ENCODE data around the gene NMNAT2.
A peak's percentile ranks its signal among the peaks of the same experiment; 100 is the strongest.

The NMNAT2 gene

DNA sequence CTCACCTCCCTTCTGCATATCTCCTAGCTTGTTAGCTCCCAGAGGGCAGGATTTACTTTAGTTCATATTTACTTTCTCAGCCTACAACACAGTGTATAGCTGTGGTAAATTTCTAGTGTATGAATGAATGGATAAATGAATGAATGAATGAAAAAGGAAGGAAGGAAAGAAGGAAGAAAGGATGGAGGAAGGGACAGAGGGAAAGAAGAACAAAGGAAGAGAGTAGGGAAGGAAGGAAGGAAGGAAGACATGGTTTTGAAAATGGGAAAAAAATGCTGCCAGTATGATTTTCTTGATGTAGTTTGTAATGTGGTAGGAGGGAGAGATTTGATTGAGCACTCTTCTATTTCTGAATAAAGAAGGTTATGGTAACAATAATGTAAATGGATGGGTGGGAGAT is 185.1 kb downstream of the NMNAT2 start:
- DNase-seq, result no peak

DNA sequence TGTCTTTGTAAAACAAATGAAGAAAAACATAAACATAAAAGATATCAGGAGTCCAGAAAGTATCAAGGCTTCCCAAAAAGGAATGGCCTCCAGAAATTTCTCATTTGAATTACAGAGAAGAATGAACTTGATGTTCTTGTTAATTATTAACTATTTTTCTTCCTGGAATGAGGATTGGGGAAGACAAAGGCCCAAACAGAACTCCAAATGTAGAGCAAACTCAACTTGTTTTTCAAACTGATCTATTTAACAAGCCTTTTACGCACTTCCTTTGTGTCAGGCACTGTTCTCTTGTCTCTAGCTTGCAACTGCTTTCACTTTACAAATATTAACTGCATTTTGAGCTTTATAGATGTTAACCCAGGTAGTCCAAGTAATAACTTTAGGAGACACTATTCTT is 186.6 kb downstream of the NMNAT2 start:
- no peak for DNase-seq

DNA sequence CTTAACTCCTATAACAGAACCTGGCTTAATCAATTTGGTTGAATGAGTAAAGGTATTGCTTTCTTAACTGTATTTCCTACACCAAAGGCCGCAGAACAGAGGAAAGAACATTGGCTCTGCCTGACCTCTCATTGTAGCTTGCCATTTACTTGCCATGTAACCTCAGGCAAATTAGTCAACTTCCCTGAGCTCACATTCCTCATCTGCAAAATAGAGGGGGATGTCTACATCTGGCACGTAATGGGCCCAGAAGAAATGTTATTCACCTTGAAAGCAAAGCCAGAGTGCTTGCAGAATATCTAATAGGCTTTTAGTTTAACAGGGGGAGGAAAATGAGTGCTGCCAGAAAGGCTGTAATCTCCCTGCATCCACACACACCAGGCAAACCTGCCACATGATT is 187.8 kb downstream of the NMNAT2 start:
- no peak for DNase-seq

DNA sequence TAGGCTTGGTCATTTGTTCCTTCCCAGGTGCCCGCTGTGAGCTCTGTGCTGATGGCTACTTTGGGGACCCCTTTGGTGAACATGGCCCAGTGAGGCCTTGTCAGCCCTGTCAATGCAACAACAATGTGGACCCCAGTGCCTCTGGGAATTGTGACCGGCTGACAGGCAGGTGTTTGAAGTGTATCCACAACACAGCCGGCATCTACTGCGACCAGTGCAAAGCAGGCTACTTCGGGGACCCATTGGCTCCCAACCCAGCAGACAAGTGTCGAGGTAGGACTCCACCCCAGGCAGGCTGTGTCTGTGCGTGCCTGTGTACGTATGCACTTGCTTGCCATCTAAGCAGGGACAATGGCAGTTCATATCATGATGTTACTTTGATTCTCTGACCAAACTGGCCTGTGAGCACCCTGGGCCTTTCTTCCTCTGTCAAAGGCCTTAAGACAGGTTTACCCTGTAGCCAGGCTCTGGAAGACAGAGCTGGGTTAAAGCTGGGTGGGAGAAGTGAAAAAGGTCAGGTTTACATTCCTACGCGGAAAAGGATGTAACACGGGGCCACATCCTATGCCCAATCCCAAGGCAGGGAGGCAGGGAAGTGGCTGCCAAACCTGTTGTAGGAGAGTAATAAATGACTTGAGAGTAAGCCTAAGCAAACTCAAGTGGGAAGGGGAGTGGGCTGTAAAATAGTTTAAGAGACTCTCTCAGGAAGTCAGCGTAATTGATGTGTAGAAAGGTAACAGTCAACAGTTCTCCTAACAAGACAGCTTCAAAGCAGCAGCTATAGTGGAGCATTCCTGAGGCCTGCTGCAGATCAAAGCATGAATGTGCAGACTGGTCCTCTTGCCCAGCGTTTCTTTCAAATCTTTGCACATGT is 189.6 kb downstream of the NMNAT2 start:
- no peak for DNase-seq

DNA sequence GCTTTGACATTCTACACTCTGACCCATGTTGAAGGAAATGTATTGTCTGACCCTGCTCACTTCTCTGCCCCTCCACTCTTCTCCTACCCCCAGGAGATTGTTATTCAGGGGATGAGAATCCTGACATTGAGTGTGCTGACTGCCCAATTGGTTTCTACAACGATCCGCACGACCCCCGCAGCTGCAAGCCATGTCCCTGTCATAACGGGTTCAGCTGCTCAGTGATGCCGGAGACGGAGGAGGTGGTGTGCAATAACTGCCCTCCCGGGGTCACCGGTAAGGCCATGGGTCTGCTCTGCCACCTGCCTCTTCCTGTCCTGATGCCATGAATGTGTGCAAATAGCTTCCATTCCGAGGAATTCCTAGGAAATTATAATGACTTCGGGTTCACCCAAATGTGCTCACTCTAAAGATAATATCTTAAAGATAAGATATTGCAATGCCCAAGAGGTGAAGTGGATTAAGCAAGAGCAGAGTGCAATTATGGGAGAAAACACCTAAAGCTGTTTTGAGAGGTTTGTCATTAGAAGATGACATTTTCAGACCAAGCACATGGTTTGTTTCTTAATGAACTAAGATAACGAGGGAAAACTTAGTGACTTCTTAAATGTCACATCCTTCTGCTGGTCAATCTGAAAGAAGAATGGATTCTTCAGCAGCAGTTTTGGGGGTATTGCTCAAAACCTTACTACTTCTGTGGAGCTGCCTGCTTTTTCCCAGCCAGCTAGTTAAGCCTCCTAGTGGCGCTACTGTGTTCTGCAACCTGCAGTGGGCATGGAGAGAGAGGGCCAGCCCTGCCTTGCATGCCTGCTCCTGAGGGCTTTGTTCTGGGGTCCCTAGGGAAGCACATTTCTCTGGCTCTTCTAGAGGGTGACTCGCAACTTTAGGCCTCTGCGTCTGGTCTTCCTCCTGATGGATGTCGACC is 190.5 kb downstream of the NMNAT2 start:
- DNase-seq, result peak; percentile 6

DNA sequence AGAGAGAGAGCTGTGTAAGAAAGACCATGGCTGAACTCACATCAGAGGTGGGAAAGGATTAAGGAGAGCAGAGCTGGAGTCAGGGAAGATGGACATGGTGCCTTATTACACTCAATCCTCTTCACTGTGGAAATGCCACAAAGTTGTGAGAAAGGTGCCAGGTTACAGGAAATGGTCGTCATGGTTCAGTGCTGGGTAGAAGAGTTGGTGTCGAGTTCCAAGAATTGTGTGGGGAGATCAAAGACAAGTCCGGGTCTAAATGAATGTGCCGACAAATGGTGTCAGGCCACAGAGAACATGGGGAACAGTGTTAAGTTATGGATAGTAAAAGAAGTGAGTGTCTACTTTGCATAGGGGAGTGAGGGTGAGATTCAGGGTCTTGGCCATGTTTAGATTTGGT is 191.2 kb downstream of the NMNAT2 start:
- no peak for DNase-seq

DNA sequence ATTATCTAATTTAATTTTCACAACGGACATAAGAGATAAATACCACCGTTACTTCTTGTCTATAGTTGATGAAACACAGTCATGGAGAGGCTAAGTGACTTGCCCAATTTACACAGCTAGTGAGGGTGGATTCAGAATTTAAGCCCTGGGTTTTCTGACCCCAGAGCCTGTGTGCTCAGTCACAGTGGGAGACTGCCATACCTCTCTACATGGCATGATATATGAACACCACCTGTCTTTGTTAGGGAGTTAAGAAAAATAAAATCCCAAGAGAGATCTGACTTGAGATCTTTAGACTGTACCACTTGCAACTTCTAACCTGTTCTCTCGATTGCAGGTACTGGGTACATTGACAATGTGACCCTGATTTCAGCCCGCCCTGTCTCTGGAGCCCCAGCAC is 191.8 kb downstream of the NMNAT2 start:
- DNase-seq, result no peak

DNA sequence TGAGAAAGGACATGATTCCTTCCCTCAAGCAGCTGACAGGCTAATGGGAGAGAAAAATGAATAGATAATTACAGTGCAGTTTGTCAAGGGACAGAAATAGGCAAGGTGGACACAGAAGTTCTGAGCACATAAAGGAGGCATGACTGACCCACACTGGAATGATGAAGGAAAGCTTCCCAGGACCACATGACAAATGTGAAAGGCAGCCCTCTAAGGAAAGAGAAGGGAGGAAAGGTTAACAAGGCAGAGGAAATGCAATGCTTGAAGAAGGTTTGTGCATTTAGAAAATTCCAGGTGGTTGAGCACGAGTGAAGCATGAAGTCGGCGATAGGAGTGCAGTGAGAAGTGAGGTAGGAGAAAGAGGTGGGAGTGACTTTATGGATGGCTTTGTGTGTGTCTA is 194.7 kb downstream of the NMNAT2 start:
- no peak for DNase-seq

DNA sequence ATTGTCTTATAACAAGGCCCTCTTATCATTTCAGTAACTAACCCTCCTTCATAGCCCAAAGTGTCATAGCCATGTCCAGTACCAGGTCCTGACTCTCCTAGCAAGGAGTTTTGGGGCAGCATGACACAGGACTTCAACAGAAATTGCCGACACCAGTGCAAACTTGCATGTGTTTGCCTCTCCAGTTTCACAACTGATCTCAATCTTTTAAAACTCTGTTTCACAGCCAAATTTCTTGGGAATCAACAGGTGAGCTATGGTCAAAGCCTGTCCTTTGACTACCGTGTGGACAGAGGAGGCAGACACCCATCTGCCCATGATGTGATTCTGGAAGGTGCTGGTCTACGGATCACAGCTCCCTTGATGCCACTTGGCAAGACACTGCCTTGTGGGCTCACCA is 195.3 kb downstream of the NMNAT2 start:
- DNase-seq, result no peak

DNA sequence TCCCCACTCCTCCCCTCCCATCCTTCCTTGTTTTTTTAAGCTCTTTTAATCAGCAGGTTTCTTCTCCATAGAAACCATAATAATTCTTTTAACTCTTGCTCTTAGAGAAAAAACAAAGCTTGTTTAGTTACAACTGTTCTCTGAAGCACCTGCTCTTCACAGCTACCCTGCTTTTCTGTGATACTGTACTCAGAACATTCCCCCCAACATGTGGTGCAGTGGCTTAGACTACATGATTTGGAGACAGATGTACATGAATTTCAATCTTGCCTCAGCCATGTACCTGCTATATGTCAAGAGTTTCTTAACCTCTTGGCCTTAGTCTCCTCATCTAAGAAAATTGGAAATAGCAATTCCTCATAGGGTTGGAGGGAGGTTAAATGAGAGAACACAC is 198.6 kb downstream of the NMNAT2 start:
- no peak for DNase-seq

DNA sequence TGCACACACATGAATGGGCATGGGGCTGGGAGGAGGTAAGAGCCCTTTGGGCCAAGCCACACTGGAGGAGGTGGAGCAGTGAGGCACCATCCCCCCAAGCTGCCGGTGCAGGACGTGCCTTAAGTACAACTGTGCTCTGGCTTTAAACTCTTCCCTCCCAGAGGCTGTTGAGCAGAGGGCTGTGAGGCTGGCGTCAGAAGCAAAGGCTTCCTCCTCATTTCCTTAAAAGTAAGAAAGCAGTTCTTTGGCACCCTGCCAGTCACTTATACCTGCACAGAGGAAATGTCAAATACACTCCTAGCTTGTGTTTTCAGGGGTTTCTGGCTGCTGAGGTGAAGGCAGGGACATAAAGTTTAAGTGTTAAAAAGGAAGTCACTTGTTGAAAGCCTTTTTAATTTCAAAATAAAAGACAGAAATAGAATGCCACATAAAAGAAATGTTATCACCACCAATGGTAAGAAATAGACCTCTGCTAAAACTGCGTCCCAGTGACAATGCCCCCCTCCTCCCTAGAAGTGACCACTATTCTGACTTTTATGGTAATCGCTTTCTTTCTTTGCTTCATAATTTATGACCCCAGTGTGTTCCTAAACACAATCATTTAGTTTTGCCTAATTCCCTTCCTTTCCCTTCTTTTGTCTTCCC is 199.1 kb downstream of the NMNAT2 start:
- DNase-seq, result no peak

DNA sequence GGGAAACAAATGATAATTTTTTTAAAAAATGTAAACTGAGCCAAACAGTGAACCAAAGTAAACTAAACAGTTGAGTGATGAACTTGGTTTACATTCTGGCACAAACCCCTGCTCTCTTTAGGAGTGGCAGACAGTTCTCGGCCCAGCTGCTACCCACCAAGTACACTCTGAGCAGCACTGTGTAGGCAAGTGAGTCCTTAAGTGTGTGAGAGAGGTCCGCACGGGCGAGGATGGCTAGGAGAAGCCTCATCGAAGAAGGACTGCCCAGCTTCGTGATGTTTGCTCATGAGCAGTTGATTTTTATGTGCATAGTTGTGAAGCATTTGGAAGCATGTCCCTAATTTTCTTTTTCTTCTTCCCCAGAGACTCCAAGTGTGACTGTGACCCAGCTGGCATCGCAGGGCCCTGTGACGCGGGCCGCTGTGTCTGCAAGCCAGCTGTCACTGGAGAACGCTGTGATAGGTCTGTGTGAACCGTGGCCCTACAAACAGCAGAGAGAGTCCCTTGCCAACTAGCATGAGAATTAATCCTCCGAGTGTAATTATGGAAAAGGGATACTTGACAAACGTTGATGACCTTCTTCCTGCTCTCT is 200.1 kb downstream of the NMNAT2 start:
- no peak for DNase-seq

DNA sequence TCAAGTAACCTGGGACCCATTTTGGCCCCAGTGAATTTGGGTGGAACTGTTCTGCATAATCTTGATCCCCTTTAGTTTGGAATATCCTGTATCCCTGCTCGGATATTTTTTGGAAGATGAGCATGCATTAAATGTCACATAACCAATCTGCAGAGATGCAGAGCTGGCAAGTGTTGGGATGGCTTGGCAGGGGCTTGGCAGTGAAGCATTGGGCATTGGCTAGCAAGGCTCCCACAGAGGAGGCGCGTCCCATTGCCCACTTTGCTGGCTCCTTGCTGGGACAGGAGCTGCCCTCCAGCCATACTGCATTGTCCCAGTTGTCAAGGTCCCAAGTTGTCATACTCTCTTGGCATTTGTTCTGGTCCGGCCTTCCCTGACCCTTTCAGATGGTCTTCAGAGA is 202.2 kb downstream of the NMNAT2 start:
- DNase-seq, result no peak

DNA sequence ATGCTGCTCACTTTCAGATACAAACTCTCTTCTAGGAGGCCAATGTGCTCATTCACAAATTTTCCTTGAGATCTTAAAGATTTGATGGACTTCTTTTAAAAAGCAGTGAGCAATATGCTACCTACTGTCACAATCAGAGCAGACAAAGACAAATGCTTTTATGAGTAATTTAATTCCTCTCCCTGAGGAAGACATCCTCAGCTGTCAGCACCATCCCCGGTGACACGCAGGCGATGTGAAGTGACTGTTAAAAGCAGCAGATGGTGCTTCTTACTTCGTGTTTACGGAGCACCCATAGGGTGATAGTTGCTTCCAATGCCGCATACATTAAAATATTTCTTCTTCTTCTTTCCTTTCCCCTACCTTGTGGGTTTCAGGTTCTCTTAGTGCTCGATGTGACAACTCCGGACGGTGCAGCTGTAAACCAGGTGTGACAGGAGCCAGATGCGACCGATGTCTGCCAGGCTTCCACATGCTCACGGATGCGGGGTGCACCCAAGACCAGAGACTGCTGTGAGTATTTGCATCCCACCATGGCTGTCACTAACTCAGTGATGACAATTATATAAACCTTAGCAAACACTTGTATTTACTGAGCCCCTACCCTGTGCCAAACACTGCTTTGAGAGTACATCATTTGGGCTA is 203.0 kb downstream of the NMNAT2 start:
- DNase-seq, result no peak

DNA sequence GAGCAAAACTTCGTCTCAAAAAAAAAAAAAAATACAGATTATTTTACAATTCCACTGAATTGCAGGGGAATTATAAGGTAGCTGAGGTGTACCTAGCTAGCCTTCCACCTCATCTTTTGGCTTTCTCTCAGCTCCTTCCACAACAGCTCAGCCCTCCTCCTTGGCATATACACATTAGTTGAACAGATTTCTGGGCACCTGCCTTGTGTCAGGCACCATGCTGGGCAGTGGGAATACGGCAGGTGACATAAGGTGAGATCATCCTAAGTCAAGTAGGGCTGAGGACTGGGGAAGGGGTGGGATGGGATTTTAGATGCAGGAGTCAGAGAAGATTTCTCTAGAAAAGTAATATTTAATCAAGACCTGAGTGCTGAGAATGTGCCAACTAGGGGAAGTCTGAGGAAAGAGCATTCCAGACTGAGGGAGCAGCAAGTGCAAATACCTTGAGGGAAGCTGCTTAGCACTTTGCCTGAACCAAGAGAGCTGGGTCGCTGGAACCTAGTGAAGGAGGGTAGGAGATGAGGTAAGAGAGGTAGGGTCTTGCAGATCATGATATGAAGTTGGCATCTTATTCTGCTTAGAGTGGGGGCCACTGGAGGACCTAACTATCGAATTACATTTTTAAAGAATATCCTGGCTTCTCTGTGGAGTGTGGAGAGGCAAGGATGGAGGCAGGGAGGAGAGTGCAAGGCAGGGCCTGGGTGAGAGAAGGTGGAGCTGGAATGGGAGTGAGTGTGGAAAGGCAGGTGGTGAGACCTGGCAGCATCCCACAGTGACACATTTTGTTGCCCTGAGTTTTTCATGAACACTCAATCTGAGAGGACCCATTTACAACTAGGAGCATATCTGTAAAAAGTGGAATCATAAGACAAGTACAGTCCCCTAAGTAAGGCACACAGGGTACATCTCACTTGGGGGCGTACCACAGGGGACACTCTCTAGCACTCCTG is 203.9 kb downstream of the NMNAT2 start:
- DNase-seq, result no peak

DNA sequence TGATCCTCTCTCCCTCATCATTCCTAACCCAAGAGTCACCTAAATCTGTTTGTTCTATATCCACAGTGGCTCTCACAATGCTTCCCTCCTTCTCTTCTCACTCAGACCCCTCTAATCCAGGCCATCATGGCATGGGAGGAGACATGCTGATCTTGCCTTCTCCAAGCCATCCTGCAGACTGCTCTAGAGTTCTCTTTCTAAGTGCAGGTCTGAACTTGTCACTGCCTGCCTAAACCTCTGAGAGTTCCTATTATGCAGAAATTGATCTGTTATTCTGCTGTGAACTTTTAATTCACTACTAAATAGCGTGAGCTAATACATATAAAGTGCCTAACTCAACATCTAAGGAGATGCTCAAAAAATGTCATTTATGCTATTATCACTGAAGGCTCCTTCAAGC is 205.3 kb downstream of the NMNAT2 start:
- no peak for DNase-seq

DNA sequence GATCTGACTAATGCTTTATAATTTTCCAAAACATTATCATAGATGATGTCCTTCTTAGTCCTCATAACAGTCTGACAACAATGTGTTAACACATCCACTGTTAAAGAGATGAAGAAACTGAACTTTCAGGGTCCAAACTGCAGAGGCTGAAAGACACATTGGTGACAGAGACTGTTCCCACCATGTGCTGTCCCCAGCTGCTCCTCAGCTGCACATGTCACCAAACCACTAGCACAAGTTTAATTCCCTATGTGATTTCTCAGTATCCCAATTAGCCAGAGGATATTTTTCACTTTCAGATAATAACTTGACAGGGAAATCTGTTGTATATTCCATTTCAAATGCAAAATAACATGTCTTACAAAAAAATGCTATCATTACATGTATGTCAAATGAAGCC is 207.5 kb downstream of the NMNAT2 start:
- no peak for DNase-seq

DNA sequence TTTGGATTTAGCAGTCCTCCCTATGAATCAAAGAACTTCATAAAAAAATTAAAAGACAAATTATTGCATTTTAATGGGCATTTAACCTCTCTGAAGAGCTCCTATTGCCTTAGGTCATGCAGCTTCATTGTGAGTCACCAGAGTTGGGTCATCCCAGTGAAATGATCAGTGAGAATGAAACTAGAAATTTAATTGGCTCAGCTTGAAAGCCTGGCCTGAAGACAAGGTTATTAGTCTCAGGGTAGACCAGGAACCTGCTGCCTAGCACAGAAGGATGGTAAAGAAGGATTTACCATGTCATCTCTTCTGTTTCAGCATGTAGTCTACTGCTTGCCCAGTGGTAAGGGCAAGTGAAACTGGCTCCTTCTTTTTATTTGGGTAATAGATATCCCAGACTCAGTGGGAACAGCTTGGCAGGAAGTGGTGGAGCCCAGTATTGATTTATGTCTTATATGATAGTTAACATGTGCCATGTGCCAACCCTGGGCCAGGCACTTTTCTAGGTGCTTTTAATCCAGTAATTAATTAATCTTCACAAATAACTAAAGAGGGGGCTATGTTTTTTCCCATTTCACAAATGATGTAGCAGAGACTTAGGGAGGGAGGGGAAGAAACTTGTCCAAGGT is 208.5 kb downstream of the NMNAT2 start:
- no peak for DNase-seq

DNA sequence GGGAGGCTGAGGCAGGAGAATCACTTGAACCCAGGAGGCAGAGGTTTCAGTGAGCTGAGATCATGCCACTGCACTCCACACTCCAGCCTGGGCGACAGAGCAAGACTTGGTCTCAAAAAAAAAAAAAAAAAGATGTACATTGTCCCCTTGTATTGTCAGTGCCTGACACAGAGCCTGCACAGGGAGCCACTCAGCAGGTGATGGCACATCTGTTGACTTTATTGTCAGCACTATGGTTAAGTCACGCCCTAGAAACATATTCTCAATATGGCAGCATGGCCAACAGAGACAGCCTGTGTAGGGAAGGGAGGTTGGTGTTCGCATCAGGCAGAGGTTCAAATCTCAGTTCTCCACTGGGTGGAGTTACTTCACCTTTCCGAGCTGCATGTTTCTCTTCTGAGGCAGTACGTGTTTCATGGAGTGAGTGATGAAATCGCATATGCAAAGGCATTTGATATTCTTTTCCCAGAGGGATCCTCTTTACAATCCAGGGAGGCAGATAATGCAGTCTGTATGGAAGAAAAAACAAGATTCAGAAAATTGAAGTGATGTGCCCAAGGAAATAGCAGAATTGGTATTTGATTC is 211.6 kb downstream of the NMNAT2 start:
- no peak for DNase-seq

DNA sequence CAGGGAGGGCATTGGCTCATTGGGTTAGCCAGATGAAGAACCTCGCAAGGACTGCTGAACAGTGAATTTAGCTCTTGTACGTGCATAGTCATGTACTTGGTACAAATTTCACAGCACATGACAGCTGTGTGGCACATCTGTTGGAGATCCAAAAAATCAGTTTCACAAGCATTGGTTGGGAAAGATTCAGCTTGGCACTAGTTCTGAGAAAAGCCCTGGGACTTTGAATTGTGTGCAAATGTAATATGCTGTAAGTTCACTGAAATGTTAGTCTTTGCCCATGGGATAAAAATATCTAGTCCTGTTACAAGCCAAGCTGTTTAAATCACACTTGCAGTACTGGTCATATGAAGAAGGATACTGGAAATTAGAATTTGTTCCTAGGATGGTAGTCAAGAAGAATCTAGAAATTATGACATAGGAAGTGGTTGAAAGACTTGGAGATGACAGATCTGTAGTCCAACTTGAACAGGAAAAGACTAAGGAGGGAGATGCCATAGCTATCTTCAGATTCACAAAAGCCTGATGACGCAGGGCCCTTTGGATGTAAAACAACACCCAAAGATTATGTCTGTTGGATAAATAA is 212.9 kb downstream of the NMNAT2 start:
- DNase-seq, result no peak
